Stomach (tissue), 4 donors: Measurements from ENCODE around the gene AKT1S1.

Experiments used
- CTCF ChIP-seq, 7 experiments: fragments of 450-650 bp in 4 of 7; fragments of 200-600 bp in 3 of 7; sonication (generic) in 3 of 7; IDR thresholded peaks; one replicate each; pipeline ENCODE4 v1.5.1; 2016 to 2019; ENCODE audit warnings: antibody characterized with exemption in 7 of 7, control low read depth in 2 of 7, mild to moderate bottlenecking in 1 of 7
- EP300 ChIP-seq: sonication (generic); formaldehyde crosslinking; IDR thresholded peaks from one replicate; pipeline ENCODE4 v1.6.1; 2017; ENCODE audit warnings: antibody characterized with exemption
- POLR2A ChIP-seq, 4 donors: fragments of 450-650 bp; IDR thresholded peaks; one replicate each; pipeline ENCODE4 v1.6.1; 2016; ENCODE audit warnings: antibody characterized with exemption in 4 of 4, control low read depth in 2 of 4, mild to moderate bottlenecking in 1 of 4, moderate library complexity in 1 of 4
- POLR2AphosphoS5 ChIP-seq, 3 donors: sonication (generic); formaldehyde crosslinking; IDR thresholded peaks; one replicate each; pipeline ENCODE4 v1.6.1; 2016; ENCODE audit warnings: antibody characterized with exemption in 3 of 3

GRCh38 chr19:49829200-49829599, 48.0 kb downstream of the AKT1S1 start:
- no peak for TF ChIP-seq CTCF (IDR thresholded peaks at IDR 0.05)
- no peak for TF ChIP-seq EP300
- no peak for TF ChIP-seq POLR2A (IDR thresholded peaks at IDR 0.05)
- no peak for TF ChIP-seq POLR2AphosphoS5 (IDR thresholded peaks at IDR 0.05)
